B cell (primary cell): Measurements from ENCODE around the gene CACNA2D3. TPM values are rescaled to one million over a fixed set of nuclear protein-coding genes. Genes with fewer than 3 reads are reported as not detected.

ENCODE experiments used
- ATAC-seq: fragments of 200-7000 bp; cut with Tn5 transposase; one replicate; pipeline ENCODE4 v1.10.0; 2021; ENCODE audit warnings: low read depth, mild to moderate bottlenecking, moderate number of reproducible peaks, moderate library complexity
- CTCF ChIA-PET: fragments of 350-600 bp; sonication (Branson Sonifier 250); formaldehyde crosslinking; loops from one replicate; lab custom pipeline; 2021; ENCODE audit warnings: antibody characterized with exemption, inconsistent platforms; lab: Charles Lee
- POLR2A ChIA-PET: fragments of 350-600 bp; sonication (Branson Sonifier 250); formaldehyde crosslinking; loops from one replicate; lab custom pipeline; 2021; ENCODE audit warnings: antibody characterized with exemption; lab: Charles Lee
- DNase-seq: peaks from one replicate; pipeline ENCODE4 v3.0.0; 2013
- H2AFZ ChIP-seq: 2 replicates; pipeline ENCODE4 v1.6.1; 2012; ENCODE audit warnings: mild to moderate bottlenecking, low read depth, low read length; ENCODE audit not compliant: insufficient read depth, poor library complexity, severe bottlenecking
- H3K27ac ChIP-seq, 2 donors: 1 replicate in 1 of 2; 2 replicates in 1 of 2; pipeline ENCODE4 v1.5.1; 2012 to 2013; ENCODE audit warnings: low read length in 2 of 2, mild to moderate bottlenecking in 2 of 2, moderate library complexity in 1 of 2
- H3K27me3 ChIP-seq, 4 experiments: fragments of 200-600 bp in 1 of 4; sonication (generic) in 1 of 4; replicated peaks in 1 of 4; 1 replicate in 2 of 4; 2 replicates in 2 of 4; pipeline versions ENCODE4 v1.6.1 to v1.7.0; 2013 to 2016; ENCODE audit warnings: low read length in 3 of 4, mild to moderate bottlenecking in 2 of 4, mixed read lengths in 1 of 4, moderate library complexity in 1 of 4; ENCODE audit not compliant: insufficient read depth in 4 of 4, control insufficient read depth in 3 of 4; ENCODE audit errors: control extremely low read depth in 1 of 4
- H3K36me3 ChIP-seq, 2 experiments: replicated peaks in 1 of 2; 1 replicate in 1 of 2; 2 replicates in 1 of 2; pipeline versions ENCODE4 v1.6.1 to v1.7.1; 2013; ENCODE audit warnings: low read length in 1 of 2; ENCODE audit not compliant: insufficient read depth in 2 of 2, control insufficient read depth in 1 of 2; ENCODE audit errors: control extremely low read depth in 1 of 2, extremely low read depth in 1 of 2
- H3K4me1 ChIP-seq, 2 donors: fragments of 200-600 bp in 1 of 2; sonication (generic) in 1 of 2; 1 replicate in 1 of 2; 2 replicates in 1 of 2; pipeline versions ENCODE4 v1.5.1 to v1.6.1; 2013 to 2017; ENCODE audit warnings: low read length in 2 of 2; ENCODE audit not compliant: control insufficient read depth in 2 of 2, insufficient read depth in 2 of 2
- H3K4me2 ChIP-seq: replicated peaks from 2 replicates; pipeline ENCODE3; 2012; ENCODE audit warnings: mild to moderate bottlenecking, low read depth, low read length; ENCODE audit not compliant: poor library complexity, severe bottlenecking
- H3K4me3 ChIP-seq, 5 experiments: fragments of 200-600 bp in 1 of 5; sonication (generic) in 1 of 5; 1 replicate in 3 of 5; 2 replicates in 2 of 5; pipeline versions ENCODE4 v1.5.1 to v1.7.0; 2011 to 2016; ENCODE audit warnings: low read length in 4 of 5, mild to moderate bottlenecking in 4 of 5, low read depth in 2 of 5, control low read depth in 1 of 5, moderate library complexity in 1 of 5; ENCODE audit not compliant: insufficient read depth in 1 of 5; ENCODE audit errors: control extremely low read depth in 1 of 5, extremely low read depth in 1 of 5
- H3K79me2 ChIP-seq: fragments of 200-600 bp; sonication (generic); one replicate; pipeline ENCODE4 v1.6.0; 2016; ENCODE audit warnings: low read length; ENCODE audit not compliant: control insufficient read depth, insufficient read depth
- H3K9ac ChIP-seq: fragments of 200-600 bp; sonication (generic); 2 replicates; pipeline ENCODE4 v1.6.1; 2017; ENCODE audit warnings: mild to moderate bottlenecking, low read length, moderate library complexity
- H3K9me3 ChIP-seq, 3 donors: one replicate each; pipeline versions ENCODE4 v1.6.1 to v1.7.1; 2013; ENCODE audit warnings: low read length in 2 of 3; ENCODE audit not compliant: control insufficient read depth in 2 of 3, insufficient read depth in 1 of 3; ENCODE audit errors: control extremely low read depth in 1 of 3
- H4K20me1 ChIP-seq: 2 replicates; pipeline ENCODE4 v1.6.0; 2012; ENCODE audit warnings: mild to moderate bottlenecking, low read length; ENCODE audit not compliant: insufficient read depth, control insufficient read depth, poor library complexity, severe bottlenecking
- H3K27ac Mint-ChIP-seq: one replicate; pipeline ENCODE4 v1.8.0; 2021; ENCODE audit warnings: mixed read lengths
- H3K27me3 Mint-ChIP-seq: one replicate; pipeline ENCODE4 v1.8.0; 2021; ENCODE audit warnings: mixed read lengths
- H3K4me1 Mint-ChIP-seq: one replicate; pipeline ENCODE4 v1.8.0; 2021; ENCODE audit warnings: mixed read lengths
- H3K4me3 Mint-ChIP-seq: one replicate; pipeline ENCODE4 v1.8.0; 2021; ENCODE audit warnings: mixed read lengths
- H3K9me3 Mint-ChIP-seq: one replicate; pipeline ENCODE4 v1.8.0; 2022; ENCODE audit warnings: mixed read lengths; ENCODE audit not compliant: insufficient read depth
- EZH2 ChIP-seq: IDR thresholded peaks from 2 replicates; pipeline ENCODE4 v1.6.1; 2012; ENCODE audit warnings: borderline replicate concordance, low read depth, mild to moderate bottlenecking, moderate library complexity, low read length; ENCODE audit not compliant: insufficient read depth, poor library complexity, severe bottlenecking
- WGBS: methylation state at CpG from one replicate; pipeline ENCODE4 v1.1.5; 2013; ENCODE audit warnings: missing lambda C conversion rate; ENCODE audit not compliant: insufficient coverage; 5-methylcytosine and 5-hydroxymethylcytosine counted together
- intact Hi-C: fragments of 100-400 bp; cut with micrococcal nuclease; formaldehyde crosslinking; loops from one replicate; pipeline ENCODE4 v1.10.0; 2022
- polyA plus RNA-seq: library from polyadenylated mRNA; depleted of rRNA; stranded (reverse); fragments of >200 nt; gene quantifications from 2 replicates; pipeline ENCODE4 v1.2.3, GENCODE V29; 2012
- total RNA-seq, 2 donors: library from RNA; stranded (reverse); fragments of 120-200 nt in 1 of 2; gene quantifications; 1 replicate in 1 of 2; 2 replicates in 1 of 2; pipeline versions ENCODE4 v1.2.3 to v1.2.4, GENCODE V29; 2013 to 2022
- TF ChIP-seq, protein P1 (sequence below): fragments of 200-600 bp; IDR thresholded peaks from one replicate; pipeline ENCODE4 v1.8.0; 2022; ENCODE audit warnings: antibody characterized with exemption, mild to moderate bottlenecking

CACNA2D3 gene
- total and polyA plus RNA-seq, 2 donors (not counting 1 experiment from before 2014, with no cell fraction given), result not detected

DNA sequence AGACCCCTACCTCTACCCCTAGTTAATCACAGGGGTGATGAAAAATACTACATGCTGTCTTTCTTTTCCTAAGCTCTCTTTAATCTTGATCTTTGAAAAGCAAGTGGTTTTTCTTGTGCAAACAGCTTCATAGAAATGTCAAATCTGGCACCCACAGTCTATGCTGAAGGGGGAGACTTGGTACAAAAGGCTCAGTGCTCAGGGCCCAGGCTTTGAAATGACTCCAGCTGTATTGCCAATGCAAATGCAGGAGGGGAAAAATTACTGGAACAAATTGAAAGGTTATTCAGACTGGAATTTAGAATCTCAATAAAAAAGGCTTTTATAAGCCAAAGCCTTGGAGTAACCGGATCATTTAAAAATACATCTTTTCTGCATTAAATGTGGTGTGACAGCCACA, 581.6 kb downstream of the CACNA2D3 start:
- peaks cover 0 to 2% (median 0%) of the 10 kb centered on the region in 3 donors for H3K9me3 ChIP-seq
- H2AFZ ChIP-seq, result no peak overlapping the region
- ATAC-seq, result no peak
- Mint-ChIP-seq H3K9me3 (no peaks in the 10 kb centered on the region), H3K4me1 (no peaks in the 10 kb centered on the region), H3K4me3 (no peak overlapping the region), H3K27ac (no peak overlapping the region), H3K27me3 (no peaks in the 10 kb centered on the region)
- no CpG with 5 or more reads among the region's 1 CpG for WGBS
- H3K4me3 ChIP-seq, result no peak overlapping the region
- ChIA-PET CTCF (no interaction called here), POLR2A (no interaction called here)
- no peak for TF ChIP-seq EZH2
- TF ChIP-seq, protein P1, sequence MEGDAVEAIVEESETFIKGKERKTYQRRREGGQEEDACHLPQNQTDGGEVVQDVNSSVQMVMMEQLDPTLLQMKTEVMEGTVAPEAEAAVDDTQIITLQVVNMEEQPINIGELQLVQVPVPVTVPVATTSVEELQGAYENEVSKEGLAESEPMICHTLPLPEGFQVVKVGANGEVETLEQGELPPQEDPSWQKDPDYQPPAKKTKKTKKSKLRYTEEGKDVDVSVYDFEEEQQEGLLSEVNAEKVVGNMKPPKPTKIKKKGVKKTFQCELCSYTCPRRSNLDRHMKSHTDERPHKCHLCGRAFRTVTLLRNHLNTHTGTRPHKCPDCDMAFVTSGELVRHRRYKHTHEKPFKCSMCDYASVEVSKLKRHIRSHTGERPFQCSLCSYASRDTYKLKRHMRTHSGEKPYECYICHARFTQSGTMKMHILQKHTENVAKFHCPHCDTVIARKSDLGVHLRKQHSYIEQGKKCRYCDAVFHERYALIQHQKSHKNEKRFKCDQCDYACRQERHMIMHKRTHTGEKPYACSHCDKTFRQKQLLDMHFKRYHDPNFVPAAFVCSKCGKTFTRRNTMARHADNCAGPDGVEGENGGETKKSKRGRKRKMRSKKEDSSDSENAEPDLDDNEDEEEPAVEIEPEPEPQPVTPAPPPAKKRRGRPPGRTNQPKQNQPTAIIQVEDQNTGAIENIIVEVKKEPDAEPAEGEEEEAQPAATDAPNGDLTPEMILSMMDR, result no peak
- no peaks in the 10 kb centered on the region for H3K4me1 ChIP-seq
- intact Hi-C loops, result no loop called here
- H3K9ac ChIP-seq, result no peak overlapping the region
- no peak overlapping the region for H3K4me2 ChIP-seq
- H3K27me3 ChIP-seq, result no peaks in the 10 kb centered on the region
- no peaks in the 10 kb centered on the region for H3K36me3 ChIP-seq
- no peaks in the 10 kb centered on the region for H4K20me1 ChIP-seq
- H3K79me2 ChIP-seq, result no peaks in the 10 kb centered on the region
- no peak for DNase-seq
- no peak overlapping the region for H3K27ac ChIP-seq

DNA sequence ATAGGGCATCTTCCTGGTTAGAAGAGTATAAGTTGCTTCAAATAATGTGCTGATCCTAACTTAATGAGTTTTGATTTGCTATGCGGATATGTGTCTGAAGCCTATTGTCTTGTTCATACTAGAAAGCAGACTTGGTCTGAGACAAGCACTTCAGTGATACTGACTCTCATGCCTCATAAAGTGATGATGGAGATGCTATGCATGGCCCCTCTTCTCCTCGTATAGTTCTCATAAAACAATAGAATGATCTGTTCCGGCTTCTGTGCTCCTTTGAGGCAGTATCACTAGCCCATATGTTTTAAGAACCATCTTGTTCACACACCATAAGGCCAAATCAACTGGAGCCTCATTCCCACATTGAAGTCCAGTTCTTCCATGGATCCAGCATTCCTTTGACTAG, 583.4 kb downstream of the CACNA2D3 start:
- no peaks in the 10 kb centered on the region for H3K36me3 ChIP-seq
- WGBS, result 57% methylated on average over 2 of the region's 3 CpGs
- no peak overlapping the region for H3K4me2 ChIP-seq
- no peaks in the 10 kb centered on the region for H3K79me2 ChIP-seq
- Mint-ChIP-seq H3K27ac (no peak overlapping the region), H3K9me3 (no peaks in the 10 kb centered on the region), H3K4me3 (no peak overlapping the region), H3K4me1 (no peaks in the 10 kb centered on the region), H3K27me3 (no peaks in the 10 kb centered on the region)
- H4K20me1 ChIP-seq, result no peaks in the 10 kb centered on the region
- TF ChIP-seq EZH2, result no peak
- TF ChIP-seq, protein P1, result no peak
- ATAC-seq, result no peak
- no peaks in the 10 kb centered on the region for H3K27me3 ChIP-seq
- no peak for DNase-seq
- H3K4me3 ChIP-seq, result no peak overlapping the region
- intact Hi-C loops, result no loop called here
- ChIA-PET CTCF (no interaction called here), POLR2A (no interaction called here)
- no peak overlapping the region for H2AFZ ChIP-seq
- H3K9me3 ChIP-seq, result peaks cover 0 to 2% (median 0%) of the 10 kb centered on the region in 3 donors
- H3K27ac ChIP-seq, result no peak overlapping the region
- no peaks in the 10 kb centered on the region for H3K4me1 ChIP-seq
- H3K9ac ChIP-seq, result no peak overlapping the region
